ENCODE measurements around the gene BOLL. TPM values are rescaled to one million over a fixed set of nuclear protein-coding genes. Genes with fewer than 3 reads are reported as not detected.
"Not testable (repeated sequence)": the region's sequence is repeated elsewhere in the genome, so short reads cannot be mapped to it uniquely, and the experiment has no call there.

BOLL gene
- total RNA-seq, 1 experiment from 2014 or later, result not detected

GRCh38 chr2:197704434-197705120 lies 80.5 kb downstream of the BOLL start:
- H3K4me1 Mint-ChIP-seq (ENCODE audit: insufficient read depth, unreplicated experiment), result peaks cover 22% of the 10 kb centered on the region
- no peak for DNase-seq (ENCODE audit: unreplicated experiment)
- TF ChIP-seq CTCF (IDR thresholded peaks at IDR 0.05; ENCODE audit: unreplicated experiment), result no peak
- no peaks in the 10 kb centered on the region for H3K27me3 Mint-ChIP-seq (ENCODE audit: insufficient read depth, unreplicated experiment)
- intact Hi-C loops (cut with micrococcal nuclease), result loop anchor here (5.0 to 10.0 kb wide), 7 partner anchors 150 to 1750 kb away; partner anchors contain the start of genes COQ10B, SATB2 and SF3B1
- no TSS peak for BruUV-seq (replicated peaks)
- H3K4me3 Mint-ChIP-seq (ENCODE audit: unreplicated experiment), result peak overlapping the region; percentile 92
- peaks cover 7% of the 10 kb centered on the region for H3K9me3 Mint-ChIP-seq (ENCODE audit: unreplicated experiment)
- ChIA-PET CTCF (interaction anchor here (1.2 to 3.6 kb wide), 2 partner anchors 76 to 281 kb away, joined by 3 to 27 read pairs; no protein-coding TSS in a partner anchor), POLR2A (interaction anchor here (0.7 to 4.7 kb wide), 15 partner anchors 11 to 1750 kb away, joined by 3 to 49 read pairs (median 5); partner anchors contain the start of genes COQ10B, HSPD1, HSPE1 and MOB4)
- peak overlapping the region; percentile 49 for H3K27ac Mint-ChIP-seq (ENCODE audit: low read depth, unreplicated experiment)
- H3K36me3 Mint-ChIP-seq (ENCODE audit: insufficient read depth, unreplicated experiment), result no peaks in the 10 kb centered on the region

DNA sequence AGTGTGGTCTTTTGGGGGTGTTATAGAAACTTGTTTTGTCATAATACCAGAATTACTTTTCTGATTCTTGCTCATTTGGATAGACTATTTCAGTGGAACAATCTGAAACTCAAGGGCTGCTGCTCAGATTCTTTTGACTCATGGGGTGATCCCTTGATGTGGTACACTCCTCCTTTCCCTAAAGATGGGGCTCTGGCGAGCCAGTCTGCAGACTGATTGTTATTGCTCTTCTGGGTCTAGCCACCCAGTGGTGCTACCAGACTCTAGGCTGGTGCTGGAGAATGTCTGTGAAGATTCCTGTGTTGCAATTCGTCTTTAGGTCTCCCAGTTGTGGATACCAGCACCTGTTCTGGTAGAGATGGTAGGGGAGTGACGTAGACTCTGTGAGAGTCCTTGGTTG lies 84.2 kb downstream of the BOLL start:
- H3K9me3 Mint-ChIP-seq (ENCODE audit: unreplicated experiment), result peaks cover 7% of the 10 kb centered on the region
- CTCF ChIA-PET, result no interaction called here
- no peak overlapping the region for H3K27ac Mint-ChIP-seq (ENCODE audit: low read depth, unreplicated experiment)
- no peak overlapping the region for H3K4me3 Mint-ChIP-seq (ENCODE audit: unreplicated experiment)
- BruUV-seq (replicated peaks), result no TSS peak
- intact Hi-C loops (cut with micrococcal nuclease), result loop anchor here (10.0 kb wide), 4 partner anchors 146 to 1754 kb away; partner anchors contain the start of gene SATB2
- POLR2A ChIA-PET, result no interaction called here
- H3K36me3 Mint-ChIP-seq (ENCODE audit: insufficient read depth, unreplicated experiment), result no peaks in the 10 kb centered on the region
- DNase-seq (ENCODE audit: unreplicated experiment), result no peak
- no peaks in the 10 kb centered on the region for H3K4me1 Mint-ChIP-seq (ENCODE audit: insufficient read depth, unreplicated experiment)
- no peaks in the 10 kb centered on the region for H3K27me3 Mint-ChIP-seq (ENCODE audit: insufficient read depth, unreplicated experiment)
- no peak for TF ChIP-seq CTCF (IDR thresholded peaks at IDR 0.05; ENCODE audit: unreplicated experiment)

- H3K4me3 Mint-ChIP-seq (ENCODE audit: unreplicated experiment); BruUV-seq (replicated peaks); H3K27me3 Mint-ChIP-seq (ENCODE audit: insufficient read depth, unreplicated experiment); CTCF ChIA-PET; H3K4me1 Mint-ChIP-seq (ENCODE audit: insufficient read depth, unreplicated experiment); H3K36me3 Mint-ChIP-seq (ENCODE audit: insufficient read depth, unreplicated experiment); H3K27ac Mint-ChIP-seq (ENCODE audit: low read depth, unreplicated experiment); H3K9me3 Mint-ChIP-seq (ENCODE audit: unreplicated experiment); POLR2A ChIA-PET; DNase-seq (ENCODE audit: unreplicated experiment): not testable (repeated sequence)
- intact Hi-C loops (cut with micrococcal nuclease), result loop anchor here (10.0 kb wide), 4 partner anchors 145 to 1755 kb away; partner anchors contain the start of gene SATB2
These were observed 85.4 kb downstream of the BOLL start for GRCh38 chr2:197699724-197700123.

DNA sequence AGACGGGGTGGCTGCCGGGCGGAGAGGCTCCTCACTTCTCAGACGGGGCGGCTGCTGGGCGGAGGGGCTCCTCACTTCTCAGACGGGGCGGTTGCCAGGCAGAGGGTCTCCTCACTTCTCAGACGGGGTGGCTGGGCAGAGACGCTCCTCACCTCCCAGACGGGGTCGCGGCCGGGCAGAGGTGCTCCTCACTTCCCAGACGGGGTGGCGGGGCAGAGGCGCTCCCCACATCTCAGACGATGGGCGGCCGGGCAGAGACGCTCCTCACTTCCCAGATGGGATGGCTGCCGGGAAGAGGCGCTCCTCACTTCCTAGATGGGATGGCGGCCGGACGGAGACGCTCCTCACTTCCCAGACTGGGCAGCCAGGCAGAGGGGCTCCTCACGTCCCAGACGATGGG lies 88.5 kb downstream of the BOLL start:
- intact Hi-C loops (cut with micrococcal nuclease); H3K27me3 Mint-ChIP-seq (ENCODE audit: insufficient read depth, unreplicated experiment); H3K9me3 Mint-ChIP-seq (ENCODE audit: unreplicated experiment); H3K4me1 Mint-ChIP-seq (ENCODE audit: insufficient read depth, unreplicated experiment); CTCF ChIA-PET; H3K36me3 Mint-ChIP-seq (ENCODE audit: insufficient read depth, unreplicated experiment); DNase-seq (ENCODE audit: unreplicated experiment); H3K4me3 Mint-ChIP-seq (ENCODE audit: unreplicated experiment); H3K27ac Mint-ChIP-seq (ENCODE audit: low read depth, unreplicated experiment); BruUV-seq (replicated peaks); POLR2A ChIA-PET: not testable (repeated sequence)

DNA sequence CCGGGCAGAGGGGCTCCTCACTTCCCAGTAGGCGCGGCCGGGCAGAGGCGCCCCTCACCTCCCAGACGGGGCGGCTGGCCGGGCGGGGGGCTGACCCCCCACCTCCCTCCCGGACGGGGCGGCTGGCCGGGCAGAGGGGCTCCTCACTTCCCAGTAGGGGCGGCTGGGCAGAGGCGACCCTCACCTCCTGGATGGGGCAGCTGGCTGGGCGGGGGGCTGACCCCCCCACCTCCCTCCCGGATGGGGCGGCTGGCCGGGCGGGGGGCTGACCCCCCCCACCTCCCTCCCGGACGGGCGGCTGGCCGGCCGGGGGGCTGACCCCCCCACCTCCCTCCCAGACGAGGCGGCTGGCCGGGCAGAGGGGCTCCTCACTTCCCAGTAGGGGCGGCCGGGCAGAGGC lies 89.1 kb downstream of the BOLL start:
- H3K4me3 Mint-ChIP-seq (ENCODE audit: unreplicated experiment); H3K4me1 Mint-ChIP-seq (ENCODE audit: insufficient read depth, unreplicated experiment); H3K9me3 Mint-ChIP-seq (ENCODE audit: unreplicated experiment); H3K27ac Mint-ChIP-seq (ENCODE audit: low read depth, unreplicated experiment); POLR2A ChIA-PET; DNase-seq (ENCODE audit: unreplicated experiment); intact Hi-C loops (cut with micrococcal nuclease); H3K27me3 Mint-ChIP-seq (ENCODE audit: insufficient read depth, unreplicated experiment); CTCF ChIA-PET; BruUV-seq (replicated peaks); H3K36me3 Mint-ChIP-seq (ENCODE audit: insufficient read depth, unreplicated experiment): not testable (repeated sequence)

GRCh38 chr2:197695206-197695605 lies 89.9 kb downstream of the BOLL start:
- intact Hi-C loops (cut with micrococcal nuclease); H3K27me3 Mint-ChIP-seq (ENCODE audit: insufficient read depth, unreplicated experiment); CTCF ChIA-PET; DNase-seq (ENCODE audit: unreplicated experiment); H3K4me1 Mint-ChIP-seq (ENCODE audit: insufficient read depth, unreplicated experiment); H3K9me3 Mint-ChIP-seq (ENCODE audit: unreplicated experiment); H3K36me3 Mint-ChIP-seq (ENCODE audit: insufficient read depth, unreplicated experiment); POLR2A ChIA-PET; H3K4me3 Mint-ChIP-seq (ENCODE audit: unreplicated experiment); H3K27ac Mint-ChIP-seq (ENCODE audit: low read depth, unreplicated experiment); BruUV-seq (replicated peaks): not testable (repeated sequence)

Data from MCF 10A (cell line).